Measurements from ENCODE around the gene SMURF1.

SMURF1 gene

GRCh38 chr7:99098286-99098823 lies 45.6 kb downstream of the SMURF1 start:
- DNase-seq (ENCODE audit: low read depth in 2 of 2) = no peak

DNA sequence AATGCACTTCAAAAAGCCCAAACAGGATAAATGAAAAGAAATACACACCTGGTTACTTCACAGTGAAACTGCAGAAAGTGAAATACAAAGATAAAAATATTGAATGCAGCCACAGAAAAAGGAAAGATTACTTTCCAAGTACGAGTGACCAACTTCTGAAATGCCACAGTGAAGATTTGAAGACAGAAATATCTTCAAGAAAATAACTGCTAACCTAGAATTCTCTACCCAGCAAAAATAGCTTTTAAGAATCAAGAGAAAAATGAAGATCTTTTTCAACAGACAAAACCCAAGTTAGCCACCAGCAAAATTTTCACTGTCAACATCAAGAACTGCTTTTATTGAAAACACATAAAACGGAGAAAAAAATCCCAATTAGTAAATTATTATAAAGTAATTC lies 46.2 kb downstream of the SMURF1 start:
- DNase-seq (ENCODE audit: low read depth in 2 of 2) = no peak

- DNase-seq (ENCODE audit: low read depth in 2 of 2) = no peak
Measured at GRCh38 chr7:99096124-99096887, 47.6 kb downstream of the SMURF1 start.

GRCh38 chr7:99095698-99096097 lies 48.2 kb downstream of the SMURF1 start:
- DNase-seq (ENCODE audit: low read depth in 2 of 2) = no peak

GRCh38 chr7:99094401-99094800 lies 49.5 kb downstream of the SMURF1 start:
- DNase-seq (ENCODE audit: low read depth in 2 of 2) = no peak

DNA sequence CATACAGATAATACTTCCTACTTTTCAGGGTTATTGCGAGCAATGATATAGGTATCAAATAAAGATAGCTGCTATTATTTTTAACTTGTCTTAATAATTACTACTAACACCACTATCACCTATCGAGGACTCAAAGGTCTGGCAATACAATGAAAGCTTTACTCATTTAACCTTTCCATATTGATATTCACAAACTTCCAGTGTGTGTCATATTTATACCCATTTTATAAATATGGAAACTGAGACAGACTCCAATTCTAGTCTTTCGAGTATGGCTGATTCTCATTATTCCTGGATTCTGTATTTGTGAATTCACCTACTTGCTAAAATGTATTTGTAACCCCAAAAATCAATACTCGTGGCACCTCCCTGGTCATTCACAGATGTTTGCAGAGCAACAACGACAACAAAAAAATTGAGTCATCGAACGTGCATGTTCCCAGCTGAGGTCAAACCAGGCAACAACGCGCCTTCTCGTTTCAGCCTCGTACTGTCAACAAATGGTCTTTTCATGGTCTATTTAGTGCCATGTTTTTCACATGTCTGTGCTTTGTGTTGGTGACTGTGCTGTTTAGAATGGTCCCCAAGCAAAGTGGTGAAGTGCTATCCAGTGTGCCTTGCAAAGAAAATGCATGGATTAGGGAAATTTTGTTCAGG lies 51.7 kb downstream of the SMURF1 start:
- DNase-seq (ENCODE audit: low read depth in 2 of 2) = no peak

DNA sequence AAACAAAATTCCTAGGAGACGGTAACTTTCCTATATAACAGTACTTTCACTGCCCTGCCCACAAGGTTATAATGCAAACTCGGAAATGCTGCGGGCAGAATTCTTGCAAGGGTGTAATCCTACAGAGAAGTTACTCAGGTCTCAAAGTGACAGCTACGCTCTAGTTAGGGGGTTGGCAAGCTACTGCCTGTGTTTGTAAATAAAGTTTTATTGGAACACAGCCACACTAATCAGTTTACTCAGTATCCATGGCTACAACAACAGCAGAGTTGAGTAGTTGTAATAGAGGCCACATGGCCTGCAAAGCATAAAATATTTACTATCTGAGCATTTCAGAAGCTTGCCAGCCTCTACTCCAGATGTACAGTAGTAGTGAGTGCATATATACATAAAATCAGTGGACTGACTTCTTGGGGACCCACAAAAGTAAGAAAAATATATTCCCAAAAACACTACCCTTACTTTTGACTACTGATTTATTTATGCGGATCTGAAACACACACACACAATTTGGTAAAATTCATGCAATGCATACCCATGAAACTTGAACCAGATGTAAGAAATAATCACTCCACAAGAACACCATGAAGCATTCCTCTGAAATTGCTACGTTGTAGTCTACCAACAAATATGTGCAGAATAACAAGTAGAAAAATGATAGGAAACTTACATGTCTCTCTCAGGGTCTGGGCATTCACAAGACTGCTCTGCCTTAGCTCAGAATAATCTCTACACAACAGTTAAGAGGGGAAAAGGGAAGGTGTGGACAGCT lies 53.0 kb downstream of the SMURF1 start:
- DNase-seq (ENCODE audit: low read depth in 2 of 2) = no peak

GRCh38 chr7:99089914-99090629 lies 53.8 kb downstream of the SMURF1 start:
- DNase-seq (ENCODE audit: low read depth in 2 of 2) = no peak

DNA sequence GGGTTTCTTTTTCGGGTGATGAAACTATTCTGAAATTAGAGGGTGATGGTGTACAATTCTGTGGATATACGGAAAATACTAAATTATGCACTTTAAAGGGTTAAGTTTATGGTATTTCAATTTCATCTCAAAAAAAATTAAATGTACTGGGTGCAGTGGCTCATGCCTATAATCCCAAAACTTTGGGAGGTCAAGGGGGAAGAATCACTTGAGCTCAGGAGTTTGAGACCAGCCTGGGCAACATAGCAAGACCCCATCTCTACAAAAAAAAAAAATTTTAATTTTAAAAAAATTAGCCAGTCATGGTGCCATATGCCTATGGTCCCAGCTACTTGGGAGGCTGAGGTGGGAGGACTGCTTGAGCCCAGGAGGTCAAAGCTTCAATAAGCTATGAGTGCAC lies 57.0 kb downstream of the SMURF1 start:
- DNase-seq (ENCODE audit: low read depth in 2 of 2) = no peak

DNA sequence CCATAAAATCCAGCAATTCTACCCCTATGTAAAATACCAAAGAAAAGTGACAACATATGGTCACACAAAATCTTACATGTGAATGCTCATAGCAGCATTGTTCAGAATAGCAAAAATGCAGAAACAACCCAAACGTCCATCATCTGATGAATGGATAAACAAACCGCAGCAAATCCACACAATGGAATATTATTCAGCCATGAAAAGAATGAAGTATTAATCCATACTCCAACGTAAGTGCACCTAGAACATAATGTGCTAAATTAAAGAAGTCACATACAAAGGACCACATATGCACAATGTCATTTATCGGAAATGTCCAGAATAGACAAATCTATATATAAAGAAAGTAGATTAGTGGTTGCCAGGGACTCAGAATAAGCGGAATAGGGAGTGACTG lies 57.4 kb downstream of the SMURF1 start:
- DNase-seq (ENCODE audit: low read depth in 2 of 2) = no peak

DNA sequence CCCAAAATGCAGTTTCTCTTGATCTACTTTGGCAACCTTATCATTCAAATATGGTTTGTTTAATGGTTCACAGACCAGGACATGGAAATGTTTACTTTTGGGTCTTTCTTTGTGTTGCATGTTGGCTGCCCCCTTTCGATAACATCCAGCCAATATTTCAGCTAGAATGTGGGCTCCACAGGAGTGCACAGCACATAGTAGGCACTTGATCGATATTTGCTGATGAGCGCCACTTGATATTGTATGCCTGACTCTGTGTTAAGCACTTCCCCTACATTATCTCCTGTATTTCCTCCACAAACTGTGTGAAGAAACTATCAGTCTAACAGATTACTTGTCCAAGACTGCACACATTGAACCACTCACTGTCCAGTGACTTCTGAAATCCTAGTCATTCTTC lies 60.2 kb downstream of the SMURF1 start:
- no peak for DNase-seq (ENCODE audit: low read depth in 2 of 2)

DNA sequence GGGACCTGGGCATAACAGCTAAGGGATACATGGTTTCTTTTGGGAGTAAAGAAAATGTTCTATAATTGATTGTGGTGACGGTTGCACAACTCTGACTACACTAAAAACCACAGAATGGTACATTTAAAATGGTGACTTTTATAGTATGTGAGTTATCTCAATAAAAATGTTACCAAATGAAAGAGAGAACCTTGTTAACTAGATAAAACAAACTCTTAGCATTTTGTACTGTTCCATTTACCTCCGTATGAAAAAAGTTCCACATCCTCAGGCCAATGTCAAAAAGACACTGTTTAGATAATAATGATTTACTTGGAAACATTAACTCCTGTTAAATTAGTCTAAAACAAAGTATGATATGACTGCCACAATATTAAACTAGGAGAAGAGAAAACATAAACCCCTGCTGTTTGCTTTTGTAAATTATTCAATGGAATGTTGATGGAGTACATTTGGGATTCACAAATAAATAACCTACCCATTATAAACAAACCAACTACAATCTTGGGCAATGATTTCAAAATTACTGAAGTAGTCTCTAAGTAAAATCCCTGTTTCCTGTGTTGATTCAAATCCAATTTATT lies 60.7 kb downstream of the SMURF1 start:
- no peak for DNase-seq (ENCODE audit: low read depth in 2 of 2)

DNA sequence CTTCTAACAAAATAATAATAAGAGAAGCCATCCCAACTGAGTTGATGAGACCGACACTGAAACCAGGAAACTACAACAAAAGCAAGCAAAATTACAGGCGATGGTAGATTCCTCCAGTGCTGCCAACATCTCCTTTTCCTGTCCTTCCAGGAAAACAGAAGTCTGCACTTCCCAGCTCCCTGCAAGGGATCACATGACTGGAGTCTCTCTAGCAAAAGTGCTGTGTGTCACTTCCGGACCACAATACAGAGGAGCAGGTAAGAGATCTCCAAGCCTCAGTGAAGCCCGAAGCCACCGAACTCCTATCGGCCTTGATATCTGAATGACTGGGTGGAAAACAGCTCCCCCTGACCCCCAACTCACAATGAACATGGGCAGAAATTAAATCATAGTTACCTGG lies 63.2 kb downstream of the SMURF1 start:
- DNase-seq (ENCODE audit: low read depth in 2 of 2) = no peak

DNA sequence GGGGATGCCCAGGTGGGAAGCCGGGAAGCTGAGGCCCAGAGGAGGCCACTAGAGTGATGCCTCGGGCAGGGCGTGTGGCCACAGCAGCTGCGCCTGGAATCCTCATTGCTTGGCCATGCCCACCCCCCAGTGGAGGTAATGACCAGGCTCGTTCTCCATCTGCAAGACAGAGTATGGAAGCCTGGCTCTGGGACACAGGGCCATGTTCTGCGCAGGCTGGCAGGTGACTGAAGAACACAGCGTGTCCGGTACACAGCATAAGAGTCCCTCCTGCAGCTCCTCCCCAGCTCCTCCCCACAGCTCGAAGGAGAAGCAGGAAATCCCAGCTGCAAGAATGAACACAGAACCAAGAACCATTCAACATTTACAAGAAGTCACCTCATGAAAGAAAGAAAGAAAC lies 64.8 kb downstream of the SMURF1 start:
- DNase-seq (ENCODE audit: low read depth in 2 of 2) = no peak

- no peak for DNase-seq (ENCODE audit: low read depth in 2 of 2)
Measured at GRCh38 chr7:99078416-99078815, 65.5 kb downstream of the SMURF1 start.

DNA sequence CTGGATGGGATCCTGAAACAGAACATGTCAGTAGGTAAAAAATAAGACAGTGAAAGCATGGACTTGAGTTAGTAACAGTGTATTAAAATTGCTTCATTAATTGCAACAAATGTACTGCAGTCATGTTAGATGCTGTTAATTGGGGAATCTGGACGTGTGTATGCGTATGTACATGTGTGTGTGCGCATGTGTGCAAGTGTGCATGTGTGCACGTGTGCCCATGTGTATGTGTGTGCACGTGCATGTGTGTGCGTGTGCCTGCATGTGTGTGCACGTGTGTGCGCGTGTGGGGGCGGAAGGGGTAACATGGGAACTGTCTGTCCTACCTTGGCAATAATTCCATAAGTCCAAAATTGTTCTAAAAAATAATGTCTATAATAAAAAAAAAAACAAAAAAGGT lies 67.3 kb downstream of the SMURF1 start:
- no peak for DNase-seq (ENCODE audit: low read depth in 2 of 2)

DNA sequence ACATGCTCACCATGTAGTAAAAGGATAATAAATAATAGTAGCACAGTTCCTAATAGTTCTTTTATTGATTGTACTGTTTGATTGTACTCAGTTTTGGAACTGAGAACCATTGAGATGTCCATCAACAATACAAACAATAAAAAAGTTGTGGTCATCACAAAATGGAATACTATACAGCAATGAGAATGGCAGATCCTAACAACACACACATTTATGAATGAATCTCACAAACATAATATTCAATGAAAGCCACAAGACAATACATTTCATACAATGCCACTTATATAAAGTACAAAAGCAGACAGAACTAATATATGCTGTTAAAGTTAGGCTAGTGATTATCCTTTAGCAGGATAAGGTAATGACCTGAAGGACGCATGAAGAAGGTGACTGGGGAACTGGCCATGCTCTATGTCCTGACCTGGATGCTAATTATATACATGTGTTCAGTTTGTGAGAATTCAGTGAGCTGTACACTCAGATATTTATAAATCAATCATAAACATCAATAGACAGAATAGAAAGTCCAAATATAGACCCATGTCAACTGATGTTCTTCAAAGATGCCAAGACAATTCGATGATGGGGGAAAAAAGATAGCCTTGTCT lies 70.0 kb downstream of the SMURF1 start:
- no peak for DNase-seq (ENCODE audit: low read depth in 2 of 2)

DNA sequence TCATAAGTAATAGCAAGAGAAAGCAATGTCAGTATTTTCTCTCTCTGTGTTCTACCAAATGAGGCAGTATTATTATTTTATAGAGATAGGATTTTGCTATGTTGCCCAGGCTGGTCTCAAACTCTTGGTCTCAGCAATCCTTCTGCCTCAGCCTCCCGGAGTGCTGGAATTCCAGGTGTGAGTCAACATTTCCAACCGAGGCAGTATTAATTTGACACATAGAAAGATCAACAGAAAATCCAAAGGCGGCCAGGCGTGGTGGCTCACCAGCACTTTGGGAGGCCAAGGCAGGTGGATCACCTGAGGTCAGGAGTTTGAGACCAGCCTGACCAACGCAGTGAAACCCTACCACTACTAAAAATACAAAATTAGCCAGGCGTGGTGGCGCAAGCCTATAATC lies 71.8 kb downstream of the SMURF1 start:
- no peak for DNase-seq (ENCODE audit: low read depth in 2 of 2)

GRCh38 chr7:99070361-99070760 lies 73.5 kb downstream of the SMURF1 start:
- DNase-seq (ENCODE audit: low read depth in 2 of 2) = no peak

GRCh38 chr7:99061001-99061776 lies 82.7 kb downstream of the SMURF1 start:
- DNase-seq (ENCODE audit: low read depth in 2 of 2) = no peak
